UCSD-AML1 (cell line): ENCODE measurements around the gene CCL4.
"Not testable (repeated sequence)": the region's sequence is repeated elsewhere in the genome, so short reads cannot be mapped to it uniquely, and the experiment has no call there.

ENCODE experiments used
- DNase-seq: peaks from one replicate; lab custom pipeline; 2025; ENCODE audit not compliant: unreplicated experiment; lab: John Stamatoyannopoulos, UW

CCL4 gene

GRCh38 chr17:36115649-36115977, 12.0 kb downstream of the CCL4 start:
- not testable (repeated sequence) for DNase-seq

GRCh38 chr17:36117505-36118382, 14.1 kb downstream of the CCL4 start:
- DNase-seq = no peak

GRCh38 chr17:36118477-36119353, 15.1 kb downstream of the CCL4 start:
- no peak for DNase-seq

GRCh38 chr17:36120221-36120620, 16.6 kb downstream of the CCL4 start:
- no peak for DNase-seq

- not testable (repeated sequence) for DNase-seq
These were observed 17.5 kb downstream of the CCL4 start for GRCh38 chr17:36121099-36121498.

GRCh38 chr17:36123431-36123830, 19.8 kb downstream of the CCL4 start:
- DNase-seq = no peak

- no peak for DNase-seq
These were observed 21.5 kb downstream of the CCL4 start for GRCh38 chr17:36124879-36125824.

- no peak for DNase-seq
These were observed 23.7 kb downstream of the CCL4 start for GRCh38 chr17:36127199-36127893.

GRCh38 chr17:36127911-36128310, 24.3 kb downstream of the CCL4 start:
- no peak for DNase-seq

- DNase-seq = no peak
These were observed 24.9 kb downstream of the CCL4 start for GRCh38 chr17:36128411-36128978.

GRCh38 chr17:36129616-36130015, 26.0 kb downstream of the CCL4 start:
- no peak for DNase-seq

GRCh38 chr17:36130346-36130745, 26.7 kb downstream of the CCL4 start:
- DNase-seq = no peak

GRCh38 chr17:36131421-36131820, 27.8 kb downstream of the CCL4 start:
- no peak for DNase-seq

GRCh38 chr17:36131931-36132330, 28.3 kb downstream of the CCL4 start:
- no peak for DNase-seq

- no peak for DNase-seq
These were observed 28.8 kb downstream of the CCL4 start for GRCh38 chr17:36132421-36132831.

GRCh38 chr17:36133602-36134236, 30.1 kb downstream of the CCL4 start:
- no peak for DNase-seq

GRCh38 chr17:36135465-36135864, 31.8 kb downstream of the CCL4 start:
- DNase-seq = no peak

- DNase-seq = no peak
These were observed 32.4 kb downstream of the CCL4 start for GRCh38 chr17:36136036-36136435.

GRCh38 chr17:36136439-36136838, 32.8 kb downstream of the CCL4 start:
- DNase-seq = no peak

GRCh38 chr17:36142235-36142634, 38.6 kb downstream of the CCL4 start:
- DNase-seq = no peak
